Esophagus (tissue), 2 donors: ENCODE measurements around the gene GRAMD1B. TPM values are rescaled to one million over a fixed set of nuclear protein-coding genes. Genes with fewer than 3 reads are reported as not detected.
"Not testable (repeated sequence)": the region's sequence is repeated elsewhere in the genome, so short reads cannot be mapped to it uniquely, and the experiment has no call there.

Experiments used
- H3K27ac ChIP-seq, 2 donors: one replicate each; pipeline ENCODE4 v1.5.1; 2013; ENCODE audit warnings: low read depth in 2 of 2, mild to moderate bottlenecking in 2 of 2, inconsistent platforms in 1 of 2, low read length in 1 of 2, moderate library complexity in 1 of 2
- H3K27me3 ChIP-seq, 2 donors: one replicate each; pipeline ENCODE4 v1.6.1; 2013; ENCODE audit warnings: low read length in 2 of 2, control low read depth in 1 of 2, mild to moderate bottlenecking in 1 of 2; ENCODE audit not compliant: insufficient read depth in 2 of 2, control insufficient read depth in 1 of 2
- H3K36me3 ChIP-seq, 2 donors: one replicate each; pipeline ENCODE4 v1.6.1; 2013; ENCODE audit warnings: low read length in 1 of 2; ENCODE audit not compliant: control insufficient read depth in 2 of 2, insufficient read depth in 2 of 2
- H3K4me1 ChIP-seq, 2 donors: one replicate each; pipeline ENCODE4 v1.6.1; 2013; ENCODE audit warnings: low read length in 1 of 2; ENCODE audit not compliant: control insufficient read depth in 2 of 2, insufficient read depth in 2 of 2
- H3K4me3 ChIP-seq, 2 donors: one replicate each; pipeline ENCODE4 v1.5.1; 2013; ENCODE audit warnings: low read length in 2 of 2, mild to moderate bottlenecking in 2 of 2, low read depth in 1 of 2, moderate library complexity in 1 of 2
- H3K9me3 ChIP-seq, 2 donors: one replicate each; pipeline ENCODE4 v1.6.1; 2013; ENCODE audit warnings: mild to moderate bottlenecking in 2 of 2, low read depth in 1 of 2, low read length in 1 of 2, moderate library complexity in 1 of 2; ENCODE audit not compliant: control insufficient read depth in 2 of 2, insufficient read depth in 1 of 2
- WGBS, 2 donors: extraction: QIAGEN DNeasy Blood & Tissue Kit; methylation state at CpG; one replicate each; pipeline ENCODE4 v1.1.7; 2013; 5-methylcytosine and 5-hydroxymethylcytosine counted together
- polyA plus RNA-seq, 2 donors: library from polyadenylated mRNA; stranded (reverse); fragments of 200-250 nt; gene quantifications; one replicate each; pipeline ENCODE4 v1.2.3, GENCODE V29; 2013
- donor health status: healthy with polysubstance abuse.
- donor health status: Bipolar disorder and iron deficiency.

Gene GRAMD1B
- polyA plus RNA-seq, 2 donors, result 0.26 to 0.37 TPM

GRCh38 chr11:123517559-123518364 is 87.7 kb downstream of the GRAMD1B start:
- Histone ChIP-seq H3K9me3 (no peaks in the 10 kb centered on the region), H3K27me3 (no peaks in the 10 kb centered on the region), H3K27ac (no peak overlapping the region), H3K36me3 (no peaks in the 10 kb centered on the region), H3K4me1 (peaks cover 0 to 6% of the 10 kb centered on the region in 2 donors), H3K4me3 (no peak overlapping the region)
- WGBS, 2 donors, result 73 to 74% methylated on average over 17 of the region's 17 CpGs

- whole genome bisulfite sequencing, 2 donors, result 66 to 70% methylated on average over 9 of the region's 9 CpGs
- no peaks in the 10 kb centered on the region for H3K9me3 ChIP-seq
- H3K4me1 ChIP-seq, result peaks cover 0 to 6% of the 10 kb centered on the region in 2 donors
- H3K27ac ChIP-seq, result no peak overlapping the region
- no peak overlapping the region for H3K4me3 ChIP-seq
- no peaks in the 10 kb centered on the region for H3K36me3 ChIP-seq
- H3K27me3 ChIP-seq, result no peaks in the 10 kb centered on the region
These were observed 88.5 kb downstream of the GRAMD1B start for GRCh38 chr11:123518496-123519054.

GRCh38 chr11:123519055-123519796 is 89.2 kb downstream of the GRAMD1B start:
- Histone ChIP-seq H3K27me3 (no peaks in the 10 kb centered on the region), H3K4me3 (no peak overlapping the region), H3K9me3 (no peaks in the 10 kb centered on the region), H3K4me1 (peaks cover 0 to 6% of the 10 kb centered on the region in 2 donors), H3K36me3 (no peaks in the 10 kb centered on the region), H3K27ac (no peak overlapping the region)
- WGBS, 2 donors, result 51 to 56% methylated on average over 11 of the region's 11 CpGs

GRCh38 chr11:123519797-123520193 is 89.7 kb downstream of the GRAMD1B start:
- H3K36me3 ChIP-seq, result no peaks in the 10 kb centered on the region

GRCh38 chr11:123520476-123520875 is 90.4 kb downstream of the GRAMD1B start:
- H3K4me3 ChIP-seq, H3K36me3 ChIP-seq, H3K27me3 ChIP-seq, H3K27ac ChIP-seq, H3K9me3 ChIP-seq: not testable (repeated sequence)
- H3K4me1 ChIP-seq, result peaks cover 0 to 11% of the 10 kb centered on the region in 2 donors
- 93 to 96% methylated on average over 6 of the region's 6 CpGs for WGBS, 2 donors

More at GRCh38 chr11:123519797-123520193, 89.7 kb downstream of the GRAMD1B start:
- Histone ChIP-seq H3K27ac (no peak overlapping the region), H3K4me3 (no peak overlapping the region), H3K4me1 (peaks cover 0 to 7% of the 10 kb centered on the region in 2 donors), H3K27me3 (no peaks in the 10 kb centered on the region), H3K9me3 (no peaks in the 10 kb centered on the region)
- 80 to 82% methylated on average over 7 of the region's 7 CpGs for WGBS, 2 donors

- Histone ChIP-seq H3K9me3 (no peaks in the 10 kb centered on the region), H3K4me3 (no peak overlapping the region), H3K27me3 (no peaks in the 10 kb centered on the region), H3K4me1 (peaks cover 0 to 11% of the 10 kb centered on the region in 2 donors), H3K27ac (no peak overlapping the region), H3K36me3 (no peaks in the 10 kb centered on the region)
- 88 to 90% methylated on average over 3 of the region's 3 CpGs for WGBS, 2 donors
These were observed 90.9 kb downstream of the GRAMD1B start for GRCh38 chr11:123521001-123521400.

GRCh38 chr11:123521930-123522329 is 91.9 kb downstream of the GRAMD1B start:
- Histone ChIP-seq H3K27me3 (no peaks in the 10 kb centered on the region), H3K4me3 (no peak overlapping the region), H3K9me3 (no peaks in the 10 kb centered on the region), H3K36me3 (no peaks in the 10 kb centered on the region), H3K4me1 (peaks cover 0 to 11% of the 10 kb centered on the region in 2 donors), H3K27ac (no peak overlapping the region)
- 82 to 87% methylated on average over 3 of the region's 3 CpGs for WGBS, 2 donors

- Histone ChIP-seq H3K27ac (no peak overlapping the region), H3K4me3 (no peak overlapping the region), H3K9me3 (no peaks in the 10 kb centered on the region), H3K27me3 (no peaks in the 10 kb centered on the region), H3K36me3 (no peaks in the 10 kb centered on the region), H3K4me1 (peaks cover 0 to 11% of the 10 kb centered on the region in 2 donors)
- WGBS, 2 donors, result 44 to 55% methylated on average over 2 of the region's 2 CpGs
These were observed 93.5 kb downstream of the GRAMD1B start for GRCh38 chr11:123523539-123523938.

- H3K9me3 ChIP-seq, result no peaks in the 10 kb centered on the region
- H3K4me3 ChIP-seq, result no peak overlapping the region
- no peaks in the 10 kb centered on the region for H3K36me3 ChIP-seq
- WGBS, 2 donors, result 33 to 38% methylated on average over 7 of the region's 7 CpGs
- H3K27me3 ChIP-seq, result no peaks in the 10 kb centered on the region
- no peak overlapping the region for H3K27ac ChIP-seq
- H3K4me1 ChIP-seq, result peaks cover 0 to 4% of the 10 kb centered on the region in 2 donors
These were observed 95.0 kb downstream of the GRAMD1B start for GRCh38 chr11:123525097-123525496.
